Caki2 (cell line): ENCODE data around the gene SEMA5A. TPM values are rescaled to one million over a fixed set of nuclear protein-coding genes. Genes with fewer than 3 reads are reported as not detected.

ENCODE experiments used
- DNase-seq: peaks from one replicate; pipeline ENCODE4 v3.0.0-alpha.2; 2015; ENCODE audit warnings: low read depth
- in situ Hi-C: cut with HindIII; loops from 2 replicates; pipeline ENCODE4 v1.10.0; 2016; ENCODE audit warnings: low sequenced_read_pairs, low pct_unique_long_range_greater_than_20kb, mixed read lengths
- total RNA-seq: library from RNA; depleted of rRNA; stranded (reverse); fragments of >200 nt; shearing (Covaris generic); gene quantifications from 2 replicates; pipeline ENCODE4 v1.2.3, GENCODE V29; 2014; ENCODE audit warnings: low replicate concordance

The SEMA5A gene
- total RNA-seq, 1 experiment from 2014 or later: 0.57 TPM

GRCh38 chr5:9529513-9529912, 16.4 kb downstream of the SEMA5A start:
- in situ Hi-C loops: no loop called here
- no peak for DNase-seq

GRCh38 chr5:9529041-9529480, 16.8 kb downstream of the SEMA5A start:
- DNase-seq: no peak
- in situ Hi-C loops: no loop called here

- in situ Hi-C loops: no loop called here
- DNase-seq: no peak
Observed at GRCh38 chr5:9524941-9525340, 20.9 kb downstream of the SEMA5A start.

- peak; percentile 34 for DNase-seq
- in situ Hi-C loops: no loop called here
Observed at GRCh38 chr5:9523090-9523823, 22.6 kb downstream of the SEMA5A start.

GRCh38 chr5:9519537-9519936, 26.3 kb downstream of the SEMA5A start:
- peak; percentile 8 for DNase-seq
- in situ Hi-C loops: no loop called here

- in situ Hi-C loops: no loop called here
Observed at GRCh38 chr5:9516591-9516990, 29.3 kb downstream of the SEMA5A start.

GRCh38 chr5:9515436-9515835, 30.4 kb downstream of the SEMA5A start:
- in situ Hi-C loops: no loop called here
- DNase-seq: no peak

More at GRCh38 chr5:9516591-9516990, 29.3 kb downstream of the SEMA5A start:
- no peak for DNase-seq

- DNase-seq: no peak
- in situ Hi-C loops: no loop called here
Observed at GRCh38 chr5:9514968-9515367, 30.9 kb downstream of the SEMA5A start.

- in situ Hi-C loops: no loop called here
Observed at GRCh38 chr5:9513827-9514226, 32.0 kb downstream of the SEMA5A start.

GRCh38 chr5:9512457-9512856, 33.4 kb downstream of the SEMA5A start:
- in situ Hi-C loops: no loop called here

More at GRCh38 chr5:9513827-9514226, 32.0 kb downstream of the SEMA5A start:
- DNase-seq: no peak

GRCh38 chr5:9507974-9508373, 37.9 kb downstream of the SEMA5A start:
- in situ Hi-C loops: no loop called here

More at GRCh38 chr5:9512457-9512856, 33.4 kb downstream of the SEMA5A start:
- no peak for DNase-seq

GRCh38 chr5:9505225-9505624, 40.6 kb downstream of the SEMA5A start:
- in situ Hi-C loops: no loop called here
- DNase-seq: no peak

More at GRCh38 chr5:9507974-9508373, 37.9 kb downstream of the SEMA5A start:
- no peak for DNase-seq

GRCh38 chr5:9502864-9503263, 43.0 kb downstream of the SEMA5A start:
- in situ Hi-C loops: no loop called here
- DNase-seq: no peak

GRCh38 chr5:9502050-9502834, 43.6 kb downstream of the SEMA5A start:
- in situ Hi-C loops: no loop called here
- DNase-seq: no peak

GRCh38 chr5:9500625-9501024, 45.2 kb downstream of the SEMA5A start:
- no peak for DNase-seq
- in situ Hi-C loops: no loop called here

GRCh38 chr5:9500193-9500592, 45.7 kb downstream of the SEMA5A start:
- in situ Hi-C loops: no loop called here
- DNase-seq: no peak

GRCh38 chr5:9499498-9499876, 46.4 kb downstream of the SEMA5A start:
- DNase-seq: no peak
- in situ Hi-C loops: no loop called here

GRCh38 chr5:9498541-9499497, 47.1 kb downstream of the SEMA5A start:
- no peak for DNase-seq
- in situ Hi-C loops: no loop called here
